HUES64 (cell line): ENCODE data around the gene MLXIPL.
"Not testable (repeated sequence)": the region's sequence is repeated elsewhere in the genome, so short reads cannot be mapped to it uniquely, and the experiment has no call there.

ENCODE experiments used
- H3K27ac ChIP-seq: 2 replicates; pipeline ENCODE4 v1.7.0; 2013; ENCODE audit warnings: low read depth, low read length, inconsistent platforms
- H3K27me3 ChIP-seq: 2 replicates; pipeline ENCODE4 v1.6.1; 2013; ENCODE audit warnings: mild to moderate bottlenecking, low read length; ENCODE audit not compliant: insufficient read depth
- H3K36me3 ChIP-seq: 2 replicates; pipeline ENCODE4 v1.6.1; 2013; ENCODE audit warnings: mild to moderate bottlenecking, low read length; ENCODE audit not compliant: insufficient read depth
- H3K4me1 ChIP-seq: 2 replicates; pipeline ENCODE4 v1.6.1; 2013; ENCODE audit warnings: mild to moderate bottlenecking, low read length, moderate library complexity; ENCODE audit not compliant: insufficient read depth
- H3K4me3 ChIP-seq: 2 replicates; pipeline ENCODE4 v1.5.1; 2013; ENCODE audit warnings: mild to moderate bottlenecking, low read length, moderate library complexity
- H3K9ac ChIP-seq: 2 replicates; pipeline ENCODE4 v1.6.1; 2013; ENCODE audit warnings: mild to moderate bottlenecking, low read depth, low read length
- H3K9me3 ChIP-seq: 2 replicates; pipeline ENCODE4 v1.6.1; 2013; ENCODE audit warnings: low read depth, low read length; ENCODE audit not compliant: insufficient read depth
- WGBS: fragments of 150-250, 120-280 bp; methylation state at CpG from one replicate; pipeline ENCODE4 v1.1.7; 2013; ENCODE audit warnings: missing lambda C conversion rate; 5-methylcytosine and 5-hydroxymethylcytosine counted together

Gene MLXIPL

DNA sequence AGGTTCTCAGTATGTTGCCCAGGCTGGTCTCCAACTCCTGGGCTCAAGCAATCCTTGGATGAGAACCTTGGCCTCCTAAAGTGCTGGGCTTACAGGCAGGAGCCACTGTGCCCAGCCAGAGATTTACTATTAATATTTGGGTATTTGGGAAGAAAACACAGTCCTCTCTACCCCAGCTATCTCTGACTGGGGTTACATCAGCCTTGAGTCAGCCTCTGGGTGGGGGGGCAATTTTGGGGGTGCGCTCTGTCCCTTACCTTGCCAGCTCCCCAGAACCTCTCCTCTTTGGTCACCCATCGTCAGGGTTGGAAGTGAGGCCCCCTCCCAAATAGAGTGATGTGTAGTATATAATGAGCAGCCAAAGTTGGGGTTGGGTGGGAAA is 1.8 kb downstream of the MLXIPL start:
- Histone ChIP-seq H3K9me3 (no peaks in the 10 kb centered on the region), H3K4me1 (no peaks in the 10 kb centered on the region; the same call in 1 of the 2 replicates), H3K9ac (no peak overlapping the region), H3K27me3 (peaks cover 43% of the 10 kb centered on the region), H3K4me3 (peak overlapping the region; percentile 76), H3K27ac (no peak overlapping the region), H3K36me3 (no peaks in the 10 kb centered on the region)
- 45% methylated on average over 2 of the region's 2 CpGs for WGBS

DNA sequence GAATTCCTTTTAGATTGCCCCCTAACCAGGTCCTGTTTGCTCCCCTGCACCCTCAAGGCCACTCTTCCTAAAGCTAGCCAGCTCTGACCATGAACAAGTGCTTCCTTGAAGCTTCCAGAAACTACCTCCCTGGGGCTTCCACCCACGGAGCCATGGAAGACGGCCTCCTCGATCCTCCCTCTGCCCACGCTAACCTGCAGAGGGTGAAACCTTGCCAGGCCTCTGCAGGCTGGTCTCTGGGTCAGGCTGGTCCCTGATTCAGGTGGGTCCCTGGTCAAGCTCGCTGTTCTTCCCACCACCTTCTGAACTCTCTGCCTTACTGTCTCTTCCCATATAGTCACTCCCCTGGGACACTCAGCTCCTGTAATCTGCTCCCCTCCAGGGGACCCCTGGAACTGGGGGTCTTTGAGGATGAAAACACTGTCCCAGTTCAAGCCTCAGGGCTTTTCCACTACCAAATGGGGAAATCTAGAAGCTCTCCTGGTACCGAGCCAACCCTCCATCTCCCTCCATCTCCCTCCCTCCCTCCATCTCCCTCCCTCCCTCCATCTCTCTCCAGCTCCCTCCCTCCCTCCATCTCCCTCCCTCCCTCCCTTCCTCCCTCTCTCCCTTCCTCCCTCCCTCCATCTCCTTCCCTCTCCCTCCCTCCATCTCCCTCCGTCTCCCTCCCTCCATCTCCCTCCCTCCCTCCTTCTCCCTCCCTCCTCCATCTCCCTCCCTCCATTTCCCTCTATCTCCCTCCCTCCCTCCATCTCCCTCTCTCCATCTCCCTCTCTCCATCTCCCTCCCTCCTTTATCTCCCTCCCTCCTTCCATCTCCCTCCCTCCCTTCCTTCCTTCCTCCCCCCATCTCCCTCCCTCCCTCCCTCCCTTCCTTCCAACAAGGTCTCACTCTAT is 2.9 kb downstream of the MLXIPL start:
- Histone ChIP-seq H3K4me3 (no peak overlapping the region), H3K9me3 (no peaks in the 10 kb centered on the region), H3K27me3 (peaks cover 38% of the 10 kb centered on the region), H3K4me1 (no peaks in the 10 kb centered on the region; the same call in 1 of the 2 replicates), H3K27ac (no peak overlapping the region), H3K9ac (no peak overlapping the region), H3K36me3 (no peaks in the 10 kb centered on the region)
- 57% methylated on average over 7 of the region's 7 CpGs for WGBS

DNA sequence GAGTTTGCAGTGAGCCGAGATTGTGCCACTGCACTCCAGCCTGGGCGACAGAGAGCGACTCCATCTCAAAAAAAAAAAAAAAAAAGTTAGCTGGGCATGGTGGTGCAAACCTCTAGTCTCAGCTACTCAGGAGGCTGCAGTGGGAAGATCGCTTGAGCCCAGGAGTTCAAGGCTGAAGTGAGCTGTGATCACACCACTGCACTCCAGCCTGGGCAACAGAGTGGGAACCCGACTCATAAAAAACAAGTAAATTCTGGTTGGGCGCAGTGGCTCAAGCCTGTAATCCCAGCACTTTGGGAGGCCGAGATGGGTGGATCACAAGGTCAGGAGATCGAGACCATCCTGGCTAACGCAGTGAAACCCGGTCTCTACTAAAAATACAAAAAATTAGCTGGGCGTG is 4.9 kb downstream of the MLXIPL start:
- WGBS, result 89% methylated on average over 9 of the region's 11 CpGs
- H3K9me3 ChIP-seq, H3K4me1 ChIP-seq, H3K4me3 ChIP-seq, H3K9ac ChIP-seq, H3K36me3 ChIP-seq, H3K27ac ChIP-seq: not testable (repeated sequence)
- H3K27me3 ChIP-seq, result peaks cover 27% of the 10 kb centered on the region

DNA sequence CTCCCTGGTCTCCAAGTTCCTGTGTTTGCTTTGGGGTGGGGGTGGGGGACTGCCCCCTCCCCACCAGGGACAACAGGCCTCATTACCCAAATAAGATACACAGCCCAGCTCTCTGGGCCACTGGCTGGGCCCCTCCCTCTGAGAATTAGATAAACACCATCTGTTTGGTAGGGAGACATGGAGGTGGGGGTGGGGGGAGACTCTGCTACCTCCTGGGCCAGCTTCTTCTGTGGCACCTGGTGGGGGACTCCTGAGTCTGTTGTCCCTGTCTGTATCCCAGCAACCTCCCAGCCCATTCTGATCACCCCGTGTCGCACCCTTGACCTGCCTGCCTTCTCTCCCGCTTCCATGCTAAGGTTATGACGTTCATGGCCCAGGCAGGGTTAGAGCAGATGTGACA is 5.8 kb downstream of the MLXIPL start:
- Histone ChIP-seq H3K27ac (no peak overlapping the region), H3K4me1 (no peaks in the 10 kb centered on the region; the same call in 1 of the 2 replicates), H3K36me3 (no peaks in the 10 kb centered on the region), H3K27me3 (peaks cover 19% of the 10 kb centered on the region), H3K9me3 (no peaks in the 10 kb centered on the region), H3K4me3 (no peak overlapping the region), H3K9ac (no peak overlapping the region)
- 85% methylated on average over 4 of the region's 4 CpGs for WGBS

DNA sequence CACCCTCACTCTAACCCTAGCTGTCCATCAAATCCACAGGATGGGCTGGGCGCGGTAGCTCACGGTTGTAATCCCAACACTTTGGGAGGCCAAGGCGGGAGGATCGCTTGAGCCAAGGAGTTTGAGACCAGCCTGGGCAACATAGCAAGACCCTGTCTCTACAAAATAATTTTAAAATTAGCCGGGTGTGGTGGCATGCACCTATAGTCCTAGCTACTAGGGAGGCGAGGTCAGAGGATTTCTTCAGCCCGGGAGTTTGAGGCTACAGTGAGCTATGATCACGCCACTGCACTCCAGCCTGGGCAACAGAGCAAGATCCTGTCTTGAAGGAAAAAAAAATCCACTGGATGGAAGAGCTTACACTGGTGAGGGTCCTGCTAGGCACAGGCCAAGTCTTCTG is 6.8 kb downstream of the MLXIPL start:
- H3K27me3 ChIP-seq, H3K27ac ChIP-seq, H3K9me3 ChIP-seq, H3K36me3 ChIP-seq, H3K4me1 ChIP-seq, H3K9ac ChIP-seq, H3K4me3 ChIP-seq: not testable (repeated sequence)
- 95% methylated on average over 9 of the region's 9 CpGs for WGBS

DNA sequence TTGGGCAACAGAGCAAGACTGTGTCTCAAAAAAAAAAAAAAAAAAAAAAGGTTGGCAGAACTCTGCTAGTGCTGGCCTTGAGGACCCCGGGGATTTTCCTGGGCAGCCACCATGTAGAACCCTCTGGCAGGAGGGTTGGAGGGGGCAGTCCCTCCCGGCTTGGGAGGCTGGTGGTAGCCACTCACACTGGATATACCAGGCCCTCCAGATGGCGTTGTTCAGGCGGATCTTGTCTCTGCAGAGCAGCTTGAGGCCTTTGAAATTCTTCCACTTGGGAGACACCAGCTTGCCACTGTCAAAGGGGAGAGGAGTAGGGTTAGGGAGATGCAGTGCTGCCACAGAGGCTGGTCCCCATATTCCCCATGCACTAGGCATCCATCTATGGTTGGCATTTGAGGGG is 8.4 kb downstream of the MLXIPL start:
- H3K9ac ChIP-seq, result no peak overlapping the region
- H3K36me3 ChIP-seq, result no peaks in the 10 kb centered on the region
- H3K4me3 ChIP-seq, result no peak overlapping the region
- no peaks in the 10 kb centered on the region for H3K9me3 ChIP-seq
- no peaks in the 10 kb centered on the region for H3K27me3 ChIP-seq
- no peak overlapping the region for H3K27ac ChIP-seq
- WGBS, result 51% methylated on average over 4 of the region's 4 CpGs
- no peaks in the 10 kb centered on the region for H3K4me1 ChIP-seq

DNA sequence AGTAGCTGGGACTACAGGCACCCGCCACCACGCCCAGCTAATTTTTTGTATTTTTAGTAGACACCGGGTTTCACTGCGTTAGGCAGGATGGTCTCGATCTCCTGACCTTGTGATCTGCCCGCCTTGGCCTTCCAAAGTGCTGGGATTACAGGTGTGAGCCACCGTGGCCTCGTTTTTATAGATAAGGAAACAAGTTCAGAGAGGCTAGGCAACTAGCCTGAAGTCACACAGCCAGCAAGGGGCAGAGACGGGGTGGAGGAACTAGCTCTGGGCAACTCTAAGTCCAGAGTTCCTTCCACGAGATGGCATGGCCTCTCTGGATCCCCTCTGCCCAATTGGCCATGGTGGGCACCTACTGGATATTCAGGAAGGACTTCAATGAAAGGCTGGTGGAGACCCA is 9.4 kb downstream of the MLXIPL start:
- not testable (repeated sequence) for H3K27me3 ChIP-seq, H3K4me3 ChIP-seq, H3K9me3 ChIP-seq, H3K27ac ChIP-seq, H3K36me3 ChIP-seq, H3K4me1 ChIP-seq, H3K9ac ChIP-seq
- WGBS, result 85% methylated on average over 10 of the region's 10 CpGs

DNA sequence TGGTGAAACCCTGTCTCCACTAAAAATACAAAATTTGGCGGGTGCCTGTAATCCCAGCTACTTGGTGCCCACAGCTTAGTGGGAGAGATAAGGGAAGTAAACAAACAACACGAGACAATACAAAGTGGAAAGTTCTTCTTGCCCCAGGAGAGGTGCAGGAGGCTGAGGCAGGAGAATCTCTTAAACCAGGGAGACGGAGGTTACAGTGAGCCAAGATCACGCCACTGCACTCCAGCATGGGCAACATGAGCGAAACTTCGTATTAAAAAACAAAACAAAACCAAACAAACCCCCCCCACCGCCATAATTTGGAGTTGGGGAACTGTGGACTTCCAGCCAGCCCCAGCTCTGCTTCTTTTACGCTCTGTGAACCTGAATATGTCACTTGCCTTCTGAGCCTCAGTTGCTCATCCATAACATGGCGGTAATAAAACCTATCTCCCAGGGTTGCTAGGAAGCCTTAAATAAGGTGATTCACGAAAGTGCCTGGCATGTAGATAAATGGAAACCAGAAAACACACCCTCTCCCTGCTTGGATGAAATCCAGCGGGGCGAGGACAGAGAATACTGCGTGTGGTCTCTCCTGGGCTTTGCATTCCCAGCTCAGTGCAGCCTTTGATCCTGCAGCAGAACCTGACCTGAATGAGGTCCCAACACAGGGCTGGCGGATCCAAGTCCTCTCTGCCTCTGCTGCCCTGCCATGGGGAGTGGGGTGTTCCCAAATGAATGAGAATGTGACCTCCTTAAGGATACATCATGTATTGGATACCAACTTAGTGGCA is 10.2 kb downstream of the MLXIPL start:
- H3K36me3 ChIP-seq, result no peaks in the 10 kb centered on the region
- no peak overlapping the region for H3K4me3 ChIP-seq
- no peak overlapping the region for H3K27ac ChIP-seq
- H3K9me3 ChIP-seq, result no peaks in the 10 kb centered on the region
- no peaks in the 10 kb centered on the region for H3K27me3 ChIP-seq
- 86% methylated on average over 14 of the region's 14 CpGs for WGBS
- H3K4me1 ChIP-seq, result no peaks in the 10 kb centered on the region
- H3K9ac ChIP-seq, result no peak overlapping the region

DNA sequence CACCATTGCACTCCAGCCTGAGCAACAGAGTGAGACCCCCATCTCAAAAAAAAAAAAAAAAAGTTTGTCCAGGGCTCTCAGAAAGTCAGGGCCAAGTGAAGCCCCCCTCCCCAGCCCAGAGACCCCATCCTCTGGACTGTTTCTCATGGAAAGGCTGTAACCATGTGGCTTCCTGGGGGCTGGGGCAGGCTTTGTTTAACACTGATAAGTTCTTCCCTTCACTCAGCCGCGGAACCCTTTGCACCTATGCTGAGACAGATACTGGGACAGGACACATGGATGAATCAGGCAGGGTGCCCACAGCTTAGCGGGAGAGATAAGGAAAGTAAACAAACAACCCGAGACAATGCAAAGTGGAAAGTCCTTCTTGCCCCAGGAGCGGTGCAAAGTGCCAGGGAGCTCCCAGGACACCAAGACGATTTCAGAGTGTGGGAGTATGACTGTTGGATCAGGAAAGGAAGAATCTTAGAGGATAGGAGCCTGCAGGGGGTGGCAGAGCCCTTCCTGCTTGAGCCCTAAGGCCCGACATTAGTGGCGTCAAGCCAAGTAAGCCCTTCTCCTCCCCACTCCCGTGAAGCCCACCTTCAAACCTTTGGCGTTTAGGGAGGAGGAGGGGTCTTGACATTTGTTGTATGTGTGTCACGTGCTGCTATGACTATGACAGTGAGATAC is 11.6 kb downstream of the MLXIPL start:
- no peak overlapping the region for H3K27ac ChIP-seq
- H3K4me1 ChIP-seq, result no peaks in the 10 kb centered on the region
- H3K9ac ChIP-seq, result no peak overlapping the region
- no peaks in the 10 kb centered on the region for H3K27me3 ChIP-seq
- H3K4me3 ChIP-seq, result no peak overlapping the region
- H3K9me3 ChIP-seq, result no peaks in the 10 kb centered on the region
- H3K36me3 ChIP-seq, result no peaks in the 10 kb centered on the region
- WGBS, result 29% methylated on average over 8 of the region's 11 CpGs

DNA sequence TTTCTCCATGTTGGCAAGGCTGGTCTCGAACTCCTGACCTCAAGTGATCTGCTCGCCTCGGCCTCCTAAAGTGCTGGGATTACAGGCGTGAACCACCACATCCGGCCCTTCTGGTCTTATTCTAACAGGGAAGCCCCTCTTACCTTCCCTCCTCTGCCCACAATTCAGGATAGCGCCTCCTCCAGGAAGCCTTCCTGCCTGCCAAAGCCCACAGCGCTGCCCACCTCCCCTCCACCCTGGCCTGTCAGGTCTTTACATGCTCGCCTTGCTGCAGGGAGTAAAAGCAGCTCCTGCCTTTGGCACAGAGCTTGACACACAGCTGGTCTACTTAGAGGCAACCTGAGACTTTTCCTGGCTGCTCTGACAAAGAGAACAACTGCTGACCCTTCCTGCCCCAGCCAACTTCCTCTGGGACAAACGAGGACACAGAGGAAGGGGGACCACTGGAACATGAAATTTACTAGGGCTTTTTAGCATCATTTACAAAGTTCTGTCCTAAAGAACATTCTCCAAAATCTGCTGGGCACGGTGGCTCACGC is 13.2 kb downstream of the MLXIPL start:
- Histone ChIP-seq H3K4me3 (no peak overlapping the region), H3K36me3 (no peaks in the 10 kb centered on the region), H3K4me1 (no peaks in the 10 kb centered on the region), H3K9me3 (no peaks in the 10 kb centered on the region), H3K9ac (no peak overlapping the region), H3K27ac (no peak overlapping the region), H3K27me3 (no peaks in the 10 kb centered on the region; the same call in 1 of the 2 replicates)
- 84% methylated on average over 11 of the region's 11 CpGs for WGBS

DNA sequence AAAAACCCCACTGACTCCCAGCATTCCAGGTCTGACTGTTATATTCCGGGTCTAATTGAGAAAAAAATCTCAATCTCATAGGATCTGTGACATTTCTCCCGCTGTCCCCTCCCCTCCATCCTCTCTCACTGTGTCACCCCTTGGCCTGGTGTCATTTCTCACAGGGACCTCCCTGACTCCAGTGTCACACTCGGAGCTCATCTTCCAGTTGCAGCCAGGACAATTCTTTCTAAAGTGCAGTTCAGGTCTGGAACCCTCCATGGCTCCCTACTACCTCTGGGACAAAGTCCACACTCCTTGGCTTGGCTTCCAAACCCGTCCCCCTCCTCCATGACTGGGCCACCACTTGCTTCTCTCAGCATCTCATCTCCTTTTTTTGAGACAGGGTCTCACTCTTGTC is 14.2 kb downstream of the MLXIPL start:
- Histone ChIP-seq H3K4me3 (no peak overlapping the region), H3K27ac (no peak overlapping the region), H3K36me3 (no peaks in the 10 kb centered on the region), H3K4me1 (no peaks in the 10 kb centered on the region), H3K9ac (no peak overlapping the region), H3K27me3 (no peaks in the 10 kb centered on the region; the same call in 1 of the 2 replicates), H3K9me3 (no peaks in the 10 kb centered on the region)
- 88% methylated on average over 4 of the region's 4 CpGs for WGBS
